K562 (cell line): ENCODE results near the gene SOSTDC1. TPM values are rescaled to one million over a fixed set of nuclear protein-coding genes. Genes with fewer than 3 reads are reported as not detected.

Experiments used
- ESRRB ChIP-seq: fragments of 250-450 bp; sonication (Bioruptor Pico); IDR thresholded peaks from 2 replicates; pipeline ENCODE4 v1.5.0; 2020; ENCODE audit warnings: mild to moderate bottlenecking, moderate library complexity, borderline replicate concordance
- FOXJ2 ChIP-seq: fragments of 200-800 bp; sonication (Bioruptor generic); IDR thresholded peaks from 2 replicates; pipeline ENCODE4 v1.6.1; 2016; ENCODE audit warnings: missing genetic modification characterization, missing compliant biosample characterization
- FOXM1 ChIP-seq, 2 experiments: fragments of 450-650 bp in 1 of 2; sonication (generic) in 1 of 2; formaldehyde crosslinking in 1 of 2; IDR thresholded peaks; 2 replicates each; pipeline versions ENCODE4 v1.6.1 to v1.9.0; 2017 to 2022; ENCODE audit warnings: low read depth in 2 of 2, mild to moderate bottlenecking in 2 of 2, missing genetic modification reagents in 1 of 2, moderate library complexity in 1 of 2
- GABPA ChIP-seq: fragments of 200-800 bp; sonication (Bioruptor generic); conservative IDR thresholded peaks from 2 replicates; pipeline ENCODE4 v1.6.1; 2016; ENCODE audit warnings: low read depth, missing genetic modification characterization, missing compliant biosample characterization
- GTF2A2 ChIP-seq: IDR thresholded peaks from 2 replicates; pipeline ENCODE4 v1.6.1; 2016; ENCODE audit warnings: mild to moderate bottlenecking, missing genetic modification characterization, missing compliant biosample characterization
- HMBOX1 ChIP-seq: sonication (generic); IDR thresholded peaks from 2 replicates; pipeline ENCODE4 v1.6.1; 2016
- SIN3B ChIP-seq: fragments of 450-650 bp; IDR thresholded peaks from 2 replicates; pipeline ENCODE4 v1.6.1; 2017; ENCODE audit warnings: low read depth, mild to moderate bottlenecking, moderate library complexity
- TCF7L2 ChIP-seq: fragments of 150-350 bp; IDR thresholded peaks from 2 replicates; pipeline ENCODE4 v1.6.1; 2016; ENCODE audit warnings: low read depth, mild to moderate bottlenecking, low read length, moderate library complexity
- TSHZ1 ChIP-seq: fragments of 250-450 bp; sonication (Bioruptor Pico); IDR thresholded peaks from 2 replicates; pipeline ENCODE4 v1.4.0; 2020; ENCODE audit warnings: mild to moderate bottlenecking, moderate library complexity
- ZNF589 ChIP-seq: fragments of 200-800 bp; sonication (Bioruptor generic); IDR thresholded peaks from 2 replicates; pipeline ENCODE4 v1.6.1; 2016; ENCODE audit warnings: low read depth, missing genetic modification characterization, missing compliant biosample characterization
- ZNF717 ChIP-seq: fragments of 250-450 bp; sonication (Bioruptor Pico); IDR thresholded peaks from 2 replicates; pipeline ENCODE4 v1.5.0; 2021
- ZNF740 ChIP-seq, 3 experiments: fragments of 200-800 bp in 1 of 3; sonication (Bioruptor generic) in 1 of 3; sonication (generic) in 1 of 3; formaldehyde crosslinking in 1 of 3; IDR thresholded peaks; 2 replicates each; pipeline versions ENCODE4 v1.6.1 to v1.8.0; 2016 to 2022; ENCODE audit warnings: mild to moderate bottlenecking in 2 of 3, missing compliant biosample characterization in 2 of 3, missing genetic modification characterization in 2 of 3, missing genetic modification reagents in 1 of 3
- ZNF766 ChIP-seq: fragments of 200-800 bp; sonication (Bioruptor generic); conservative IDR thresholded peaks from 2 replicates; pipeline ENCODE4 v1.6.1; 2016; ENCODE audit warnings: missing genetic modification characterization, missing compliant biosample characterization
- polyA plus RNA-seq, 8 experiments: library from polyadenylated mRNA; depleted of rRNA in 4 of 8; stranded (reverse) in 5 of 8; unstranded in 3 of 8; fragments of >200 nt; fragmentation: Nextera tagmentation in 2 of 8; fragmentation: Illumina TruSeq in 1 of 8; extraction: Ambion mirVana in 2 of 8; extraction: Trizol in 1 of 8; gene quantifications; 2 replicates each; pipeline versions ENCODE4 v1.2.1 to v1.2.3, GENCODE V29; 2011 to 2014; ENCODE audit warnings: inconsistent platforms in 1 of 8, missing spikeins in 1 of 8
- total RNA-seq, 7 experiments: library from RNA; depleted of rRNA in 6 of 7; stranded (reverse); fragments of >200 nt in 6 of 7; fragmentation: Illumina TruSeq in 2 of 7; extraction: Trizol in 2 of 7; gene quantifications; 2 replicates each; pipeline versions ENCODE4 v1.2.1 to v1.2.3, GENCODE V29; 2011 to 2021; ENCODE audit warnings: low replicate concordance in 1 of 7
- TF ChIP-seq, protein P1 (sequence below): IDR thresholded peaks from 2 replicates; pipeline ENCODE4 v1.6.1; 2014; ENCODE audit warnings: antibody characterized with exemption
- TF ChIP-seq, protein P2 (sequence below): IDR thresholded peaks from 3 replicates; pipeline ENCODE4 v1.6.1; 2011; ENCODE audit warnings: borderline replicate concordance, mild to moderate bottlenecking, moderate library complexity; ENCODE audit not compliant: insufficient read length; ENCODE audit errors: extremely low read depth

The SOSTDC1 gene
- total and polyA plus RNA-seq, 9 of the 15 experiments (the other 6 are each of a cell fraction or from before 2014, with no cell fraction given) = 8.3 to 48.6 (median 15.9) TPM

DNA sequence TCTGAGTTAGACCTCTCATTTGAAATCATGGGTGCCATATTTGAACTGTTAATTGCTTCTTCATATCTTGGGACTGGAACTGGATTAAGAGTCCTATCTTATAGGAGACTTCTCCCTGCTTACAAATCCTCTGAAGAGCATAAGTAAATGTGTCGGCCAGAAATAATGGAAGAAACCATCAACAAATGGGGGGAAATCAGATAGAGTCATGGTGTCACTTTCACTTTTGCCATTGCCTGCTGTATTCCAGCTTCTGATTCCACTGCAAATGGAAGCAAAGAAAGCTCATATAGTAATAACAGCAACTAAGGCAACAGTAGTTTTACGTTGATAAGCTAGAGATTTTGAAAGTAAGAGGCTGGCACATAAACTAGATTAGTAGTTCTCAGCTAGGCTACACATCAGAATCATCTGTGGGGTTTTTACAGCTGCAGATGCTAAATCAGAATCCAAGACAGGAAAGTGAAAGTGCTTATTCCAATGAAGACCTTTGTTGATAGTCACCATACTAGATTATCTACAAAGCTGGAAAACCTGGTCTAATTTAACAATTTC lies 31.9 kb downstream of the SOSTDC1 start (continued):
- TF ChIP-seq ESRRB (CRISPR knock-in tag) (no peak), ZNF717 (CRISPR knock-in tag) (no peak), FOXM1 (IDR thresholded peaks at IDR 0.05; ENCODE audit: low read depth) (no peak), FOXM1 (CRISPR knock-in tag; IDR thresholded peaks at IDR 0.05; ENCODE audit: low read depth) (no peak), ZNF766 (CRISPR knock-in tag) (peak; percentile 50; the same call in 1 of the 2 replicates), FOXJ2 (no peak), SIN3B (no peak), HMBOX1 (0 out of 2 replicates have a peak, but pooled peaks have one; percentile 22), ZNF589 (no peak; the same call in 1 of the 2 replicates), GTF2A2 (tag) (no peak), TSHZ1 (CRISPR knock-in tag) (no peak), ZNF740 (CRISPR knock-in tag; IDR thresholded peaks at IDR 0.05) (no peak), ZNF740 (tag; IDR thresholded peaks at IDR 0.05) (no peak), TCF7L2 (peak; percentile 61; the same call in 1 of the 2 replicates), GABPA (no peak)
- TF ChIP-seq, protein P1, sequence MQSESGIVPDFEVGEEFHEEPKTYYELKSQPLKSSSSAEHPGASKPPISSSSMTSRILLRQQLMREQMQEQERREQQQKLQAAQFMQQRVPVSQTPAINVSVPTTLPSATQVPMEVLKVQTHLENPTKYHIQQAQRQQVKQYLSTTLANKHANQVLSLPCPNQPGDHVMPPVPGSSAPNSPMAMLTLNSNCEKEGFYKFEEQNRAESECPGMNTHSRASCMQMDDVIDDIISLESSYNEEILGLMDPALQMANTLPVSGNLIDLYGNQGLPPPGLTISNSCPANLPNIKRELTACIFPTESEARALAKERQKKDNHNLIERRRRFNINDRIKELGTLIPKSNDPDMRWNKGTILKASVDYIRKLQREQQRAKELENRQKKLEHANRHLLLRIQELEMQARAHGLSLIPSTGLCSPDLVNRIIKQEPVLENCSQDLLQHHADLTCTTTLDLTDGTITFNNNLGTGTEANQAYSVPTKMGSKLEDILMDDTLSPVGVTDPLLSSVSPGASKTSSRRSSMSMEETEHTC = no peak
- TF ChIP-seq, protein P2, sequence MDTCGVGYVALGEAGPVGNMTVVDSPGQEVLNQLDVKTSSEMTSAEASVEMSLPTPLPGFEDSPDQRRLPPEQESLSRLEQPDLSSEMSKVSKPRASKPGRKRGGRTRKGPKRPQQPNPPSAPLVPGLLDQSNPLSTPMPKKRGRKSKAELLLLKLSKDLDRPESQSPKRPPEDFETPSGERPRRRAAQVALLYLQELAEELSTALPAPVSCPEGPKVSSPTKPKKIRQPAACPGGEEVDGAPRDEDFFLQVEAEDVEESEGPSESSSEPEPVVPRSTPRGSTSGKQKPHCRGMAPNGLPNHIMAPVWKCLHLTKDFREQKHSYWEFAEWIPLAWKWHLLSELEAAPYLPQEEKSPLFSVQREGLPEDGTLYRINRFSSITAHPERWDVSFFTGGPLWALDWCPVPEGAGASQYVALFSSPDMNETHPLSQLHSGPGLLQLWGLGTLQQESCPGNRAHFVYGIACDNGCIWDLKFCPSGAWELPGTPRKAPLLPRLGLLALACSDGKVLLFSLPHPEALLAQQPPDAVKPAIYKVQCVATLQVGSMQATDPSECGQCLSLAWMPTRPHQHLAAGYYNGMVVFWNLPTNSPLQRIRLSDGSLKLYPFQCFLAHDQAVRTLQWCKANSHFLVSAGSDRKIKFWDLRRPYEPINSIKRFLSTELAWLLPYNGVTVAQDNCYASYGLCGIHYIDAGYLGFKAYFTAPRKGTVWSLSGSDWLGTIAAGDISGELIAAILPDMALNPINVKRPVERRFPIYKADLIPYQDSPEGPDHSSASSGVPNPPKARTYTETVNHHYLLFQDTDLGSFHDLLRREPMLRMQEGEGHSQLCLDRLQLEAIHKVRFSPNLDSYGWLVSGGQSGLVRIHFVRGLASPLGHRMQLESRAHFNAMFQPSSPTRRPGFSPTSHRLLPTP = no peak
